Left lobe of liver (tissue), 2 donors: ENCODE results near the gene MPL. TPM values are rescaled to one million over a fixed set of nuclear protein-coding genes. Genes with fewer than 3 reads are reported as not detected.
A peak's percentile ranks its signal among the peaks of the same experiment; 100 is the strongest.

ENCODE experiments used
- ATAC-seq: fragments of 200-7000 bp; cut with Tn5 transposase; one replicate; pipeline ENCODE4 v1.9.1; 2020; ENCODE audit warnings: mild to moderate bottlenecking, moderate library complexity
- DNase-seq: peaks from one replicate; pipeline ENCODE4 v3.0.0-alpha.2; 2020; ENCODE audit warnings: low spot score
- total RNA-seq: library from RNA; stranded (reverse); gene quantifications from one replicate; pipeline ENCODE4 v1.2.1, GENCODE V29; 2021
- donor health status: DM: no; HTN: no; CAD: no; lungs with moderate emphysema.
- donor health status: DM: no; HTN: yes; CAD: no.

Gene MPL
- total RNA-seq, 1 donor from 2014 or later = 0.15 TPM

- DNase-seq (no peak), ATAC-seq (no peak)
Observed at GRCh38 chr1:43321331-43321891, 16.2 kb upstream of the MPL start.

GRCh38 chr1:43322506-43322905 is 15.1 kb upstream of the MPL start:
- DNase-seq (no peak), ATAC-seq (no peak)

GRCh38 chr1:43324810-43325209 is 12.8 kb upstream of the MPL start:
- ATAC-seq = no peak

GRCh38 chr1:43325381-43325780 is 12.2 kb upstream of the MPL start:
- no peak for ATAC-seq
- DNase-seq = no peak

More at GRCh38 chr1:43324810-43325209, 12.8 kb upstream of the MPL start:
- DNase-seq = no peak

GRCh38 chr1:43327549-43328292 is 9.9 kb upstream of the MPL start:
- ATAC-seq (no peak), DNase-seq (no peak)

- ATAC-seq (peak; percentile 51), DNase-seq (no peak)
Observed at GRCh38 chr1:43329995-43330751, 7.4 kb upstream of the MPL start.

GRCh38 chr1:43331688-43332087 is 5.9 kb upstream of the MPL start:
- ATAC-seq (no peak), DNase-seq (no peak)

GRCh38 chr1:43334453-43335205 is 3.0 kb upstream of the MPL start:
- DNase-seq = no peak
- ATAC-seq = peak; percentile 82

GRCh38 chr1:43338001-43338400 is 383 bp downstream of the MPL start:
- DNase-seq (no peak), ATAC-seq (no peak)

GRCh38 chr1:43339584-43340232 is 2.1 kb downstream of the MPL start:
- no peak for DNase-seq

GRCh38 chr1:43340559-43340958 is 2.9 kb downstream of the MPL start:
- no peak for ATAC-seq
- DNase-seq = no peak

More at GRCh38 chr1:43339584-43340232, 2.1 kb downstream of the MPL start:
- ATAC-seq = no peak

- ATAC-seq = no peak
- no peak for DNase-seq
Observed at GRCh38 chr1:43344267-43344850, 6.7 kb downstream of the MPL start.

GRCh38 chr1:43345120-43345519 is 7.5 kb downstream of the MPL start:
- DNase-seq (no peak), ATAC-seq (no peak)

- no peak for ATAC-seq
- DNase-seq = no peak
Observed at GRCh38 chr1:43346636-43347035, 9.0 kb downstream of the MPL start.

- peak; percentile 17 for ATAC-seq
- no peak for DNase-seq
Observed at GRCh38 chr1:43348343-43348808, 10.8 kb downstream of the MPL start.

GRCh38 chr1:43348809-43349593 is 11.4 kb downstream of the MPL start:
- peak; percentile 94 for ATAC-seq
- DNase-seq = peak; percentile 96

- ATAC-seq (no peak), DNase-seq (no peak)
Observed at GRCh38 chr1:43349594-43350306, 12.1 kb downstream of the MPL start.

GRCh38 chr1:43350976-43351375 is 13.4 kb downstream of the MPL start:
- DNase-seq (no peak), ATAC-seq (no peak)
